ENCODE measurements around the gene ADAMTS19.

The ADAMTS19 gene

DNA sequence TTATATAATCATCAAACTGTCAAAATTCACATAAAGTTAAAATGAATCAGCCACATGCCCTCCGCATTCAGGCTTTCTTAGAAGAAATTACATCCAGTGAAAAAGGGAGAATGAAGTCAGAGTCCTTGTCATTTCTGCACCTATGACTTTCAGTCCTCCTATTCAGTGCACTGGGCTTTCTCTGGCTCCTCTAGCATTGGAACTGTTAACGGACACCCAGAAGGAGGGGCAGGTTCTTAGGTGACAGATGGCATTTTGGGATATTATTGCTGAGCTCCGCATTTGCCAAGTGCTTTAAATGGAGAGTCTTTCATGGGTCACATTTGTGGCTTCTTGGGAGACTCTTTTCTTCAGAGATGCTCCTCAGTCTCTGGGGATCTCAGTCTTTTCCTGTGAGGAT is 40.0 kb downstream of the ADAMTS19 start:
- Histone ChIP-seq H3K4me3 (ENCODE audit: low read depth, low read length) (no peak overlapping the region), H3K9me3 (ENCODE audit: insufficient read depth, low read depth, low read length) (no peaks in the 10 kb centered on the region), H3K4me1 (ENCODE audit: control insufficient read depth in 1 of 2, insufficient read depth in 2 of 2, low read length in 2 of 2) (no peaks in the 10 kb centered on the region), H3K14ac (ENCODE audit: low read length) (no peak overlapping the region), H2AK5ac (ENCODE audit: low read length) (no peak overlapping the region), H4K12ac (ENCODE audit: low read depth, low read length) (no peak overlapping the region), H2AFZ (ENCODE audit: insufficient read depth, low read length, poor library complexity) (no peak overlapping the region), H2BK5ac (ENCODE audit: low read depth, low read length, poor library complexity) (no peak overlapping the region), H3K27ac (ENCODE audit: low read depth, low read length) (no peak overlapping the region), H4K91ac (ENCODE audit: low read depth, low read length) (no peak overlapping the region), H3K23ac (ENCODE audit: low read length) (no peak overlapping the region), H3K27me3 (ENCODE audit: insufficient read depth, low read length) (no peaks in the 10 kb centered on the region), H3K4ac (ENCODE audit: low read depth, low read length) (no peak overlapping the region), H4K8ac (ENCODE audit: low read depth, low read length) (no peak overlapping the region), H3K4me2 (ENCODE audit: low read length) (no peak overlapping the region), H2BK120ac (ENCODE audit: insufficient read depth, low read length, poor library complexity) (no peak overlapping the region), H3K79me1 (ENCODE audit: low read length) (no peaks in the 10 kb centered on the region), H3K79me2 (ENCODE audit: control insufficient read depth, insufficient read depth, low read length, poor library complexity) (no peaks in the 10 kb centered on the region), H3K9ac (ENCODE audit: low read length) (no peak overlapping the region), H2BK12ac (ENCODE audit: low read length) (no peak overlapping the region), H3K18ac (ENCODE audit: low read length) (no peak overlapping the region), H3K36me3 (ENCODE audit: control insufficient read depth in 1 of 2, insufficient read depth in 2 of 2, low read length in 2 of 2) (no peaks in the 10 kb centered on the region)
- DNase-seq: no peak
- no CpG with 5 or more reads among the region's 3 CpGs for whole genome bisulfite sequencing (ENCODE audit: extremely low coverage, insufficient coverage, insufficient read length)

DNA sequence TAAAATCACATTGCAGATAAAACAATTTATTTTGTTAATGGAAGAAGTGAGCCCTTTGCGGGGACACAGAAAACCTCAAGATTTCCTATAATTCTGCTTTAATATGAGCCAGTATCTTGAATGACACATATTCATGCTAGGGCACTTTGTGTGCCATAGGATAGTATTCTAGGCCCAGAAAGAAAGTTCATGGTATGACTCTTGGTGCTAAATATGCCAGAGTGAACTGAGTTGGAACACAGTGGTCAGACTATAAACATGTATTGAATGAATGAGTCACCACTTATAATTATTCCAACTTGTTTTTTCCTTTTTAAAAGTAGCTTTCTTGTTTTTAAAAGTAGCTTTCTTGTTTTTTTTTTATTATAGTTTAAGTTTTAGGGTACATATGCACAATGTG is 46.0 kb downstream of the ADAMTS19 start:
- Histone ChIP-seq H3K14ac (ENCODE audit: low read length) (no peak overlapping the region), H2AK5ac (ENCODE audit: low read length) (no peak overlapping the region), H3K4me2 (ENCODE audit: low read length) (no peak overlapping the region), H3K9me3 (ENCODE audit: insufficient read depth, low read depth, low read length) (no peaks in the 10 kb centered on the region), H2BK120ac (ENCODE audit: insufficient read depth, low read length, poor library complexity) (no peak overlapping the region), H2BK12ac (ENCODE audit: low read length) (no peak overlapping the region), H3K23ac (ENCODE audit: low read length) (no peak overlapping the region), H4K91ac (ENCODE audit: low read depth, low read length) (no peak overlapping the region), H3K4me1 (ENCODE audit: control insufficient read depth in 1 of 2, insufficient read depth in 2 of 2, low read length in 2 of 2) (no peaks in the 10 kb centered on the region), H2AFZ (ENCODE audit: insufficient read depth, low read length, poor library complexity) (no peak overlapping the region), H3K27ac (ENCODE audit: low read depth, low read length) (no peak overlapping the region), H4K8ac (ENCODE audit: low read depth, low read length) (no peak overlapping the region), H3K4me3 (ENCODE audit: low read depth, low read length) (no peak overlapping the region), H3K79me1 (ENCODE audit: low read length) (no peaks in the 10 kb centered on the region), H3K4ac (ENCODE audit: low read depth, low read length) (no peak overlapping the region), H3K18ac (ENCODE audit: low read length) (no peak overlapping the region), H4K12ac (ENCODE audit: low read depth, low read length) (no peak overlapping the region), H3K27me3 (ENCODE audit: insufficient read depth, low read length) (no peaks in the 10 kb centered on the region), H3K9ac (ENCODE audit: low read length) (no peak overlapping the region), H3K36me3 (ENCODE audit: control insufficient read depth in 1 of 2, insufficient read depth in 2 of 2, low read length in 2 of 2) (no peaks in the 10 kb centered on the region), H3K79me2 (ENCODE audit: control insufficient read depth, insufficient read depth, low read length, poor library complexity) (no peaks in the 10 kb centered on the region), H2BK5ac (ENCODE audit: low read depth, low read length, poor library complexity) (no peak overlapping the region)
- no CpG with 5 or more reads among the region's 1 CpG for WGBS (ENCODE audit: extremely low coverage, insufficient coverage, insufficient read length)
- DNase-seq: no peak

DNA sequence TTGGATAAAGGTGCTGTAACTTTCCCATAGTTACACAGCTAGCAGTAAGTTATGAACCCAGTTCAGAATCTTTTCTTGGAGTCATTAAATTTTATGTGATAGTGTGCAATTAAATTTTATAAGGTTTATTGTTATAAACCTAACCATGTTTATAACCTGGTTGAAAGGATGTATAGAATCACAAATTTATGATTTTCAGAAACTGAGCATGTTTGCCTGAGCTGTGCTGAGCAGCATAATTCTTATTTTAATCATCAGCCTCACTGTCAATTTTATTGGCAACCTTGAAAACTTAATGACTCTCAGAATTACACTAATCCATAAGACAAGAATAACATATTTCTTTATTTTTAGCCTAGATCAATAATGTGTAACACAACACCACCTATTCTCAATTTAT is 46.9 kb downstream of the ADAMTS19 start:
- Histone ChIP-seq H4K12ac (ENCODE audit: low read depth, low read length) (no peak overlapping the region), H2AK5ac (ENCODE audit: low read length) (no peak overlapping the region), H3K36me3 (ENCODE audit: control insufficient read depth in 1 of 2, insufficient read depth in 2 of 2, low read length in 2 of 2) (no peaks in the 10 kb centered on the region), H3K27ac (ENCODE audit: low read depth, low read length) (no peak overlapping the region), H3K4ac (ENCODE audit: low read depth, low read length) (no peak overlapping the region), H3K4me2 (ENCODE audit: low read length) (no peak overlapping the region), H4K8ac (ENCODE audit: low read depth, low read length) (no peak overlapping the region), H2BK12ac (ENCODE audit: low read length) (no peak overlapping the region), H3K14ac (ENCODE audit: low read length) (no peak overlapping the region), H4K91ac (ENCODE audit: low read depth, low read length) (no peak overlapping the region), H2BK5ac (ENCODE audit: low read depth, low read length, poor library complexity) (no peak overlapping the region), H2AFZ (ENCODE audit: insufficient read depth, low read length, poor library complexity) (no peak overlapping the region), H3K4me1 (ENCODE audit: control insufficient read depth in 1 of 2, insufficient read depth in 2 of 2, low read length in 2 of 2) (no peaks in the 10 kb centered on the region), H3K4me3 (ENCODE audit: low read depth, low read length) (no peak overlapping the region), H3K9me3 (ENCODE audit: insufficient read depth, low read depth, low read length) (no peaks in the 10 kb centered on the region), H3K79me1 (ENCODE audit: low read length) (no peaks in the 10 kb centered on the region), H3K18ac (ENCODE audit: low read length) (no peak overlapping the region), H3K9ac (ENCODE audit: low read length) (no peak overlapping the region), H2BK120ac (ENCODE audit: insufficient read depth, low read length, poor library complexity) (no peak overlapping the region), H3K79me2 (ENCODE audit: control insufficient read depth, insufficient read depth, low read length, poor library complexity) (no peaks in the 10 kb centered on the region), H3K27me3 (ENCODE audit: insufficient read depth, low read length) (no peaks in the 10 kb centered on the region), H3K23ac (ENCODE audit: low read length) (no peak overlapping the region)
- no peak for DNase-seq

DNA sequence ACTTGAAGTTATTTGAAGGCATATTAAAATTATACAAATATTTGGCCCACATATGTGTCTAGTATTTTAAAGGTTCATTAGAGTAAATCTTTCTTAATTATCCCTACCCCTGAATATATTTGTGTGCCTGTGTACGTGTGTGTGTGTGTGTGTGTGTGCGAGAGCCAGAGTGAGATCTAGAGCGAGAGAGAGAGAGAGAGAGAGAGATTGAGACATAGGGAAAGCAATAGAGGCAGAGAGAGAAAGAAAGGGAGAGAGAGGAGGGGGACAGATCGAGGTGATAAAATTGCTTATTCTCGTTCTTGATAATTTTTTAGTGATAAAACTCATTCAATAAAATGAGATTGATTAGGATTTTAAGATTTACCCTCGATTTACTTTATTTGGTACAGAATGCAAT is 47.4 kb downstream of the ADAMTS19 start:
- no peak for DNase-seq
- no peak overlapping the region for H3K4me2 ChIP-seq (ENCODE audit: low read length)
- no CpG with 5 or more reads among the region's 6 CpGs for WGBS (ENCODE audit: extremely low coverage, insufficient coverage, insufficient read length)
- no peaks in the 10 kb centered on the region for H3K79me1 ChIP-seq (ENCODE audit: low read length)
- no peaks in the 10 kb centered on the region for H3K4me1 ChIP-seq (ENCODE audit: control insufficient read depth in 1 of 2, insufficient read depth in 2 of 2, low read length in 2 of 2)
- H3K27me3 ChIP-seq (ENCODE audit: insufficient read depth, low read length): no peaks in the 10 kb centered on the region
- no peak overlapping the region for H2BK120ac ChIP-seq (ENCODE audit: insufficient read depth, low read length, poor library complexity)
- H2BK5ac ChIP-seq (ENCODE audit: low read depth, low read length, poor library complexity): no peak overlapping the region
- no peak overlapping the region for H2AK5ac ChIP-seq (ENCODE audit: low read length)
- no peak overlapping the region for H2BK12ac ChIP-seq (ENCODE audit: low read length)
- no peak overlapping the region for H3K18ac ChIP-seq (ENCODE audit: low read length)
- no peaks in the 10 kb centered on the region for H3K9me3 ChIP-seq (ENCODE audit: insufficient read depth, low read depth, low read length)
- H3K23ac ChIP-seq (ENCODE audit: low read length): no peak overlapping the region
- no peak overlapping the region for H4K91ac ChIP-seq (ENCODE audit: low read depth, low read length)
- H3K4ac ChIP-seq (ENCODE audit: low read depth, low read length): no peak overlapping the region
- no peak overlapping the region for H3K4me3 ChIP-seq (ENCODE audit: low read depth, low read length)
- no peak overlapping the region for H4K12ac ChIP-seq (ENCODE audit: low read depth, low read length)
- H2AFZ ChIP-seq (ENCODE audit: insufficient read depth, low read length, poor library complexity): no peak overlapping the region
- H3K79me2 ChIP-seq (ENCODE audit: control insufficient read depth, insufficient read depth, low read length, poor library complexity): no peaks in the 10 kb centered on the region
- no peak overlapping the region for H3K27ac ChIP-seq (ENCODE audit: low read depth, low read length)
- no peak overlapping the region for H4K8ac ChIP-seq (ENCODE audit: low read depth, low read length)
- H3K9ac ChIP-seq (ENCODE audit: low read length): no peak overlapping the region
- H3K36me3 ChIP-seq (ENCODE audit: control insufficient read depth in 1 of 2, insufficient read depth in 2 of 2, low read length in 2 of 2): no peaks in the 10 kb centered on the region
- no peak overlapping the region for H3K14ac ChIP-seq (ENCODE audit: low read length)

DNA sequence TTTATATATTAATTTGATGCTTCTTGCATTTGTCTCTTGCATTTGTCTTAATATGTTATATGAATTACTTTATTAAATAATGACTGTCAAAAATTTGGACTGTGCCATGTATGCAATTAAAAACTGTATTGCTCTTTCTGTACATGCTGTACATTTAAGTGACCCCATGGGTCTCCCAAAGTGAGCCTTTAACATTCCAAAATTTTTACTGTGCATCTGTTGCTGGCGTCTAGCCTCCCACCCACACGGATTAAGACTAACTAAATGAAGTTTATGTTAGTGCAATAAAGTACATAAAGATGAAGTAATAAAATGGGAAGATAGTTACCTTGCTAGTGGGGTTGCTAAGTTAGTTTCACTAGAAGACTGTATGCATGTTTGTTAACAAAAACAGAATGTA is 48.5 kb downstream of the ADAMTS19 start:
- no peak for DNase-seq
- H3K79me2 ChIP-seq (ENCODE audit: control insufficient read depth, insufficient read depth, low read length, poor library complexity): no peaks in the 10 kb centered on the region
- H3K23ac ChIP-seq (ENCODE audit: low read length): no peak overlapping the region
- H3K79me1 ChIP-seq (ENCODE audit: low read length): no peaks in the 10 kb centered on the region
- H3K4me3 ChIP-seq (ENCODE audit: low read depth, low read length): no peak overlapping the region
- H3K4me2 ChIP-seq (ENCODE audit: low read length): no peak overlapping the region
- no peak overlapping the region for H2BK120ac ChIP-seq (ENCODE audit: insufficient read depth, low read length, poor library complexity)
- no peaks in the 10 kb centered on the region for H3K27me3 ChIP-seq (ENCODE audit: insufficient read depth, low read length)
- H3K9me3 ChIP-seq (ENCODE audit: insufficient read depth, low read depth, low read length): no peaks in the 10 kb centered on the region
- H2BK12ac ChIP-seq (ENCODE audit: low read length): no peak overlapping the region
- no peak overlapping the region for H3K14ac ChIP-seq (ENCODE audit: low read length)
- no peak overlapping the region for H4K12ac ChIP-seq (ENCODE audit: low read depth, low read length)
- H4K91ac ChIP-seq (ENCODE audit: low read depth, low read length): no peak overlapping the region
- H3K9ac ChIP-seq (ENCODE audit: low read length): no peak overlapping the region
- H3K18ac ChIP-seq (ENCODE audit: low read length): no peak overlapping the region
- no peak overlapping the region for H4K8ac ChIP-seq (ENCODE audit: low read depth, low read length)
- no peak overlapping the region for H3K4ac ChIP-seq (ENCODE audit: low read depth, low read length)
- no peak overlapping the region for H2AK5ac ChIP-seq (ENCODE audit: low read length)
- no peaks in the 10 kb centered on the region for H3K4me1 ChIP-seq (ENCODE audit: control insufficient read depth in 1 of 2, insufficient read depth in 2 of 2, low read length in 2 of 2)
- H3K36me3 ChIP-seq (ENCODE audit: control insufficient read depth in 1 of 2, insufficient read depth in 2 of 2, low read length in 2 of 2): no peaks in the 10 kb centered on the region
- no peak overlapping the region for H2AFZ ChIP-seq (ENCODE audit: insufficient read depth, low read length, poor library complexity)
- H3K27ac ChIP-seq (ENCODE audit: low read depth, low read length): no peak overlapping the region
- no peak overlapping the region for H2BK5ac ChIP-seq (ENCODE audit: low read depth, low read length, poor library complexity)
- no CpG with 5 or more reads among the region's 2 CpGs for WGBS (ENCODE audit: extremely low coverage, insufficient coverage, insufficient read length)

All from trophoblast cell (in vitro differentiated cells and primary cell).